GM12878 (cell line): Measurements from ENCODE around the gene CREB3L1. TPM values are rescaled to one million over a fixed set of nuclear protein-coding genes. Genes with fewer than 3 reads are reported as not detected.

Experiments
- ATAC-seq: fragments of 200-7000 bp; cut with Tn5 transposase; 3 replicates; pipeline ENCODE4 v1.9.1; 2020; ENCODE audit warnings: mild to moderate bottlenecking, moderate library complexity
- BruUV-seq: library from RNA; stranded (reverse); fragments of 400-500 nt; replicated peaks from 2 replicates; lab custom pipeline; 2021; lab: Mats Ljungman, UMichigan
- CTCF ChIA-PET: fragments of 300-600 bp; sonication (Branson Sonifier 250); formaldehyde crosslinking; extraction: SDS; loops from one replicate; lab custom pipeline; 2021; ENCODE audit warnings: inconsistent platforms; lab: Yijun Ruan, JAX
- POLR2A ChIA-PET: fragments of 350-600 bp; formaldehyde crosslinking; extraction: SDS; loops from one replicate; lab custom pipeline; 2021; ENCODE audit warnings: inconsistent platforms; lab: Charles Lee
- RAD21 ChIA-PET: fragments of 300-600 bp; sonication (Branson Sonifier 250); formaldehyde crosslinking; loops from one replicate; lab custom pipeline; 2023; ENCODE audit warnings: antibody characterized with exemption; ENCODE audit not compliant: unreplicated experiment; lab: Charles Lee
- SMC1A ChIA-PET: fragments of 300-600 bp; sonication (Branson Sonifier 250); formaldehyde crosslinking; loops from one replicate; lab custom pipeline; 2023; ENCODE audit not compliant: unreplicated experiment, uncharacterized antibody; lab: Charles Lee
- DNase-seq: peaks from one replicate; pipeline ENCODE4 v3.0.0-alpha.2; 2011; ENCODE audit warnings: low read depth, low spot score
- FAIRE-seq: peaks from 3 replicates; lab custom pipeline; 2011; peaks lifted over from hg19 to GRCh38; lab: Jason Lieb, UNC
- H2AFZ ChIP-seq: 2 replicates; pipeline ENCODE4 v1.6.0; 2011; ENCODE audit warnings: low read depth, low read length, control low read depth; ENCODE audit not compliant: control insufficient read depth
- H3K27ac ChIP-seq: 2 replicates; pipeline ENCODE4 v1.5.1; 2011; ENCODE audit warnings: control low read depth; ENCODE audit not compliant: control insufficient read depth, insufficient read depth
- H3K27me3 ChIP-seq, 2 experiments: replicated peaks in 1 of 2; 2 replicates each; pipeline versions ENCODE4 v1.6.0 to v1.6.1; 2011; ENCODE audit warnings: low read length in 1 of 2; ENCODE audit not compliant: control insufficient read depth in 2 of 2, insufficient read depth in 2 of 2
- H3K36me3 ChIP-seq, 2 experiments: 2 replicates each; pipeline ENCODE4 v1.5.1; 2011; ENCODE audit warnings: low read length in 1 of 2; ENCODE audit not compliant: control insufficient read depth in 2 of 2, insufficient read depth in 2 of 2
- H3K4me1 ChIP-seq: 2 replicates; pipeline ENCODE4 v1.6.1; 2011; ENCODE audit warnings: mild to moderate bottlenecking, low read length, moderate library complexity, mixed read lengths; ENCODE audit not compliant: control insufficient read depth, insufficient read depth
- H3K4me2 ChIP-seq: 2 replicates; pipeline ENCODE4 v1.6.0; 2011; ENCODE audit warnings: control low read depth; ENCODE audit not compliant: control insufficient read depth, insufficient read depth
- H3K4me3 ChIP-seq: fragments of 200-600 bp; sonication (generic); 2 replicates; pipeline ENCODE4 v1.5.1; 2016
- H3K79me2 ChIP-seq: 2 replicates; pipeline ENCODE4 v1.6.0; 2011; ENCODE audit warnings: low read length; ENCODE audit not compliant: control insufficient read depth, insufficient read depth
- H3K9ac ChIP-seq: 2 replicates; pipeline ENCODE4 v1.8.0; 2011; ENCODE audit warnings: low read length, control low read depth, mixed read lengths; ENCODE audit not compliant: control insufficient read depth, insufficient read depth
- H3K9me3 ChIP-seq: replicated peaks from 3 replicates; pipeline ENCODE4 v1.5.1; 2011; ENCODE audit warnings: mild to moderate bottlenecking, low read length; ENCODE audit not compliant: control insufficient read depth, insufficient read depth
- H4K20me1 ChIP-seq: 2 replicates; pipeline ENCODE4 v1.6.0; 2011; ENCODE audit not compliant: control insufficient read depth, insufficient read depth
- CEBPB ChIP-seq, 2 experiments: fragments of 150-350 bp in 1 of 2; IDR thresholded peaks; 2 replicates each; pipeline ENCODE4 v1.6.1; 2012 to 2014; ENCODE audit warnings: low read depth in 2 of 2, low read length in 2 of 2, borderline replicate concordance in 1 of 2, inconsistent platforms in 1 of 2
- CHD4 ChIP-seq: fragments of 200-600 bp; sonication (generic); IDR thresholded peaks from 2 replicates; pipeline ENCODE4 v1.6.1; 2016; ENCODE audit warnings: mild to moderate bottlenecking
- DPF2 ChIP-seq: fragments of 450-650 bp; IDR thresholded peaks from 2 replicates; pipeline ENCODE4 v1.6.1; 2017; ENCODE audit warnings: mild to moderate bottlenecking
- ETV6 ChIP-seq, 2 experiments: fragments of 450-650 bp in 1 of 2; IDR thresholded peaks in 1 of 2; conservative IDR thresholded peaks in 1 of 2; 2 replicates each; pipeline ENCODE4 v1.6.1; 2014; ENCODE audit warnings: antibody characterized with exemption in 1 of 2, borderline replicate concordance in 1 of 2, low read depth in 1 of 2, mild to moderate bottlenecking in 1 of 2, moderate library complexity in 1 of 2
- JUNB ChIP-seq: IDR thresholded peaks from 2 replicates; pipeline ENCODE4 v1.6.1; 2016; ENCODE audit warnings: antibody characterized with exemption, mild to moderate bottlenecking
- KDM1A ChIP-seq: fragments of 200-600 bp; sonication (generic); IDR thresholded peaks from 2 replicates; pipeline ENCODE4 v1.6.1; 2016; ENCODE audit warnings: borderline replicate concordance
- KLF5 ChIP-seq: fragments of 450-650 bp; IDR thresholded peaks from 2 replicates; pipeline ENCODE4 v1.6.1; 2014; ENCODE audit warnings: mild to moderate bottlenecking; ENCODE audit not compliant: partially characterized antibody
- MTA3 ChIP-seq: IDR thresholded peaks from 2 replicates; pipeline ENCODE4 v1.6.1; 2012; ENCODE audit warnings: low read length, inconsistent platforms, borderline replicate concordance
- POLR2AphosphoS5 ChIP-seq: IDR thresholded peaks from 2 replicates; pipeline ENCODE4 v1.6.1; 2011; ENCODE audit warnings: mild to moderate bottlenecking, low read length, inconsistent platforms
- SREBF2 ChIP-seq: IDR thresholded peaks from 2 replicates; pipeline ENCODE4 v1.6.1; 2012; ENCODE audit warnings: mild to moderate bottlenecking, low read length
- ZNF24 ChIP-seq: fragments of 450-650 bp; IDR thresholded peaks from 2 replicates; pipeline ENCODE4 v1.6.1; 2017; ENCODE audit warnings: antibody characterized with exemption, mild to moderate bottlenecking
- WGBS: methylation state at CpG from one replicate; pipeline ENCODE4 v1.1.6; 2016; ENCODE audit warnings: low lambda C conversion rate; ENCODE audit not compliant: insufficient replicate concordance, insufficient coverage; ENCODE audit errors: missing lambda C conversion rate; 5-methylcytosine and 5-hydroxymethylcytosine counted together
- in situ Hi-C: fragments of 300-500 bp; cut with MboI; formaldehyde crosslinking; loops from 9 replicates; pipeline ENCODE4 v1.14.3; 2018; ENCODE audit warnings: mixed read lengths
- intact Hi-C: fragments of 100-400 bp; cut with micrococcal nuclease; formaldehyde crosslinking; loops from one replicate; pipeline ENCODE4 v1.14.2; 2022; ENCODE audit not compliant: unreplicated experiment
- polyA plus RNA-seq, 11 experiments: library from polyadenylated mRNA; depleted of rRNA in 4 of 11; unstranded in 6 of 11; stranded (reverse) in 5 of 11; fragments of >200 nt; fragmentation: Nextera tagmentation in 4 of 11; fragmentation: Illumina TruSeq in 1 of 11; extraction: Ambion mirVana in 4 of 11; extraction: Trizol in 1 of 11; gene quantifications; 1 replicate in 1 of 11; 2 replicates in 10 of 11; pipeline versions ENCODE4 v1.2.1 to v1.2.3, GENCODE V29; 2011 to 2016; ENCODE audit warnings: inconsistent platforms in 2 of 11, missing spikeins in 2 of 11, low read depth in 1 of 11
- total RNA-seq, 4 experiments: library from RNA; depleted of rRNA in 3 of 4; stranded (reverse); fragments of >200 nt in 3 of 4; fragmentation: Illumina TruSeq in 1 of 4; extraction: Trizol in 1 of 4; gene quantifications; 2 replicates each; pipeline versions ENCODE4 v1.2.1 to v1.2.3, GENCODE V29; 2013 to 2021

Gene CREB3L1
- total and polyA plus RNA-seq, 10 of the 15 experiments (the other 5 are each of a cell fraction or from before 2014, with no cell fraction given): 0.03 to 1.4 (median 0.22) TPM

GRCh38 chr11:46356924-46357482, 79.5 kb downstream of the CREB3L1 start:
- no peaks in the 10 kb centered on the region for H3K27me3 ChIP-seq
- H3K9me3 ChIP-seq: no peaks in the 10 kb centered on the region
- no peak for FAIRE-seq
- BruUV-seq: no TSS peak
- H3K4me3 ChIP-seq: no peak overlapping the region
- no peak for DNase-seq
- no peak overlapping the region for H3K27ac ChIP-seq
- H4K20me1 ChIP-seq: no peaks in the 10 kb centered on the region
- TF ChIP-seq ZNF24: no peak
- no peak for TF ChIP-seq KDM1A
- TF ChIP-seq SREBF2: no peak
- TF ChIP-seq POLR2AphosphoS5: no peak
- no peak for TF ChIP-seq MTA3
- no peak for TF ChIP-seq KLF5
- no peak for TF ChIP-seq CHD4
- TF ChIP-seq JUNB: no peak
- TF ChIP-seq DPF2: no peak
- no peak for TF ChIP-seq CEBPB (IDR thresholded peaks at IDR 0.05; ENCODE audit: borderline replicate concordance in 1 of 2, low read depth in 2 of 2, low read length in 2 of 2)
- TF ChIP-seq ETV6 (conservative IDR thresholded peaks at IDR 0.05 in 1 of 2, IDR thresholded peaks at IDR 0.05 in 1 of 2; ENCODE audit: borderline replicate concordance in 1 of 2, low read depth in 1 of 2): no peak
- in situ Hi-C loops (no loop called here), intact Hi-C loops (no loop called here)
- WGBS: 96% methylated on average over 7 of the region's 7 CpGs
- ATAC-seq: no peak
- no peak overlapping the region for H3K4me2 ChIP-seq
- H3K79me2 ChIP-seq: peaks cover 41% of the 10 kb centered on the region
- CTCF ChIA-PET: interaction anchor here (0.8 to 19.9 kb wide), 3 partner anchors 8 to 13 kb away, joined by 3 to 423 read pairs (median 4); no protein-coding TSS in a partner anchor
- POLR2A ChIA-PET: interaction anchor here (3.1 kb wide), 1 partner anchor 9 kb away, joined by 8 read pairs; no protein-coding TSS in a partner anchor
- no peak overlapping the region for H3K9ac ChIP-seq
- RAD21 ChIA-PET: interaction anchor here (0.5 kb wide), 1 partner anchor 536 kb away, joined by 3 read pairs; no protein-coding TSS in a partner anchor
- H2AFZ ChIP-seq: no peak overlapping the region
- H3K4me1 ChIP-seq: peaks cover 19% of the 10 kb centered on the region
- H3K36me3 ChIP-seq: no peaks in the 10 kb centered on the region; a peak in 1 of 4 replicates
- SMC1A ChIA-PET: no interaction called here
